ENCODE data around the gene CDCA5. TPM values are rescaled to one million over a fixed set of nuclear protein-coding genes. Genes with fewer than 3 reads are reported as not detected.

The CDCA5 gene
- total and polyA plus RNA-seq, 5 donors, result 0.22 to 1.6 (median 0.99) TPM

GRCh38 chr11:65111744-65112545 is 28.1 kb upstream of the CDCA5 start, which contains the start of gene TM7SF2:
Gene TM7SF2 (plus strand): TSS chr11:65111872. CDS start chr11:65112016, 144 bp downstream.
- no peaks in the 10 kb centered on the region for H3K4me1 ChIP-seq (ENCODE audit: control insufficient read depth, insufficient read depth, low read length)
- H3K27ac ChIP-seq (ENCODE audit: low read length), result peak within 1 kb of the TSS; percentile 56
- no peaks in the 10 kb centered on the region for H3K9me3 ChIP-seq (ENCODE audit: control insufficient read depth, low read length)
- no peaks in the 10 kb centered on the region for H3K27me3 ChIP-seq (ENCODE audit: control insufficient read depth, insufficient read depth)
- ATAC-seq (peak; percentile 89), DNase-seq (peak; percentile 97 to 99 (median 98))
- intact Hi-C loops (cut with DNase I), result loop anchor here in 2 of 4 donors (10.0 kb wide), 3 partner anchors 87 to 327 kb away; partner anchors contain the start of genes CDC42BPG (in 1 of the 2) and SNX15 (in 1 of the 2)
- H3K4me3 ChIP-seq (ENCODE audit: low read length), result peak within 1 kb of the TSS; percentile 53
- under 1% methylated on average over 64 of the region's 64 CpGs for WGBS

- no peak overlapping the region for H3K27ac ChIP-seq (ENCODE audit: low read length)
- ATAC-seq, result peak in 1 of 2 donors; percentile 1
- H3K4me3 ChIP-seq (ENCODE audit: low read length), result no peak overlapping the region
- no peaks in the 10 kb centered on the region for H3K4me1 ChIP-seq (ENCODE audit: control insufficient read depth, insufficient read depth, low read length)
- H3K9me3 ChIP-seq (ENCODE audit: control insufficient read depth, low read length), result no peaks in the 10 kb centered on the region
- intact Hi-C loops (cut with DNase I), result loop anchor here in 2 of 4 donors (10.0 kb wide), 3 partner anchors 86 to 326 kb away; partner anchors contain the start of genes CDC42BPG (in 1 of the 2) and SNX15 (in 1 of the 2)
- no peak for DNase-seq
- H3K27me3 ChIP-seq (ENCODE audit: control insufficient read depth, insufficient read depth), result no peaks in the 10 kb centered on the region
- WGBS, result 63% methylated on average over 31 of the region's 31 CpGs
Measured at GRCh38 chr11:65111159-65111743, 27.4 kb upstream of the CDCA5 start.

- WGBS, result 13% methylated on average over 18 of the region's 18 CpGs
- intact Hi-C loops (cut with DNase I), result loop anchor here in 2 of 4 donors (10.0 kb wide), 3 partner anchors 86 to 326 kb away; partner anchors contain the start of genes CDC42BPG (in 1 of the 2) and SNX15 (in 1 of the 2)
- H3K4me1 ChIP-seq (ENCODE audit: control insufficient read depth, insufficient read depth, low read length), result no peaks in the 10 kb centered on the region
Measured at GRCh38 chr11:65110354-65110861, 26.6 kb upstream of the CDCA5 start.

GRCh38 chr11:65109231-65110198 is 25.7 kb upstream of the CDCA5 start:
- H3K4me1 ChIP-seq (ENCODE audit: control insufficient read depth, insufficient read depth, low read length), result no peaks in the 10 kb centered on the region
- WGBS, result 87% methylated on average over 36 of the region's 36 CpGs
- DNase-seq (peak in 2 of 3 donors; percentile 60 to 62), ATAC-seq (no peak)
- intact Hi-C loops (cut with DNase I), result loop anchor here in 2 of 4 donors (10.0 kb wide), 3 partner anchors 85 to 325 kb away; partner anchors contain the start of genes CDC42BPG (in 1 of the 2) and SNX15 (in 1 of the 2)
- no peaks in the 10 kb centered on the region for H3K27me3 ChIP-seq (ENCODE audit: control insufficient read depth, insufficient read depth)
- H3K4me3 ChIP-seq (ENCODE audit: low read length), result no peak overlapping the region
- H3K27ac ChIP-seq (ENCODE audit: low read length), result no peak overlapping the region
- H3K9me3 ChIP-seq (ENCODE audit: control insufficient read depth, low read length), result no peaks in the 10 kb centered on the region

More at GRCh38 chr11:65110354-65110861, 26.6 kb upstream of the CDCA5 start:
- no peak overlapping the region for H3K27ac ChIP-seq (ENCODE audit: low read length)
- no peaks in the 10 kb centered on the region for H3K27me3 ChIP-seq (ENCODE audit: control insufficient read depth, insufficient read depth)
- H3K4me3 ChIP-seq (ENCODE audit: low read length), result no peak overlapping the region
- no peaks in the 10 kb centered on the region for H3K9me3 ChIP-seq (ENCODE audit: control insufficient read depth, low read length)
- peak; percentile 25 to 39 for ATAC-seq
- DNase-seq, result peak; percentile 82 to 94 (median 92)

- ATAC-seq (no peak), DNase-seq (peak in 2 of 3 donors; percentile 22 to 61)
- WGBS, result 90% methylated on average over 38 of the region's 38 CpGs
- Histone ChIP-seq H3K27me3 (ENCODE audit: control insufficient read depth, insufficient read depth) (no peaks in the 10 kb centered on the region), H3K4me1 (ENCODE audit: control insufficient read depth, insufficient read depth, low read length) (no peaks in the 10 kb centered on the region), H3K27ac (ENCODE audit: low read length) (no peak overlapping the region), H3K4me3 (ENCODE audit: low read length) (no peak overlapping the region), H3K9me3 (ENCODE audit: control insufficient read depth, low read length) (no peaks in the 10 kb centered on the region)
- intact Hi-C loops (cut with DNase I), result no loop called here
Measured at GRCh38 chr11:65108469-65109123, 24.8 kb upstream of the CDCA5 start.

GRCh38 chr11:65107751-65108468 is 24.1 kb upstream of the CDCA5 start:
- 95% methylated on average over 52 of the region's 52 CpGs for WGBS
- H3K9me3 ChIP-seq (ENCODE audit: control insufficient read depth, low read length), result no peaks in the 10 kb centered on the region
- intact Hi-C loops (cut with DNase I), result no loop called here
- ATAC-seq, result no peak
- no peaks in the 10 kb centered on the region for H3K27me3 ChIP-seq (ENCODE audit: control insufficient read depth, insufficient read depth)
- H3K27ac ChIP-seq (ENCODE audit: low read length), result no peak overlapping the region
- no peak overlapping the region for H3K4me3 ChIP-seq (ENCODE audit: low read length)
- peak in 2 of 3 donors; percentile 61 to 62 for DNase-seq
- H3K4me1 ChIP-seq (ENCODE audit: control insufficient read depth, insufficient read depth, low read length), result peaks cover 2% of the 10 kb centered on the region

- Histone ChIP-seq H3K27ac (ENCODE audit: low read length) (no peak overlapping the region), H3K9me3 (ENCODE audit: control insufficient read depth, low read length) (no peaks in the 10 kb centered on the region), H3K4me1 (ENCODE audit: control insufficient read depth, insufficient read depth, low read length) (peaks cover 7% of the 10 kb centered on the region), H3K27me3 (ENCODE audit: control insufficient read depth, insufficient read depth) (no peaks in the 10 kb centered on the region), H3K4me3 (ENCODE audit: low read length) (no peak overlapping the region)
- WGBS, result 94% methylated on average over 15 of the region's 15 CpGs
- intact Hi-C loops (cut with DNase I), result no loop called here
- DNase-seq, result peak in 1 of 3 donors; percentile 33
- no peak for ATAC-seq
Measured at GRCh38 chr11:65107078-65107477, 23.2 kb upstream of the CDCA5 start.

- H3K27ac ChIP-seq (ENCODE audit: low read length), result peak overlapping the region; percentile 65
Measured at GRCh38 chr11:65104628-65105027, 20.8 kb upstream of the CDCA5 start.

GRCh38 chr11:65103476-65103875 is 19.6 kb upstream of the CDCA5 start:
- DNase-seq (no peak), ATAC-seq (no peak)
- Histone ChIP-seq H3K27me3 (ENCODE audit: control insufficient read depth, insufficient read depth) (no peaks in the 10 kb centered on the region), H3K9me3 (ENCODE audit: control insufficient read depth, low read length) (no peaks in the 10 kb centered on the region), H3K4me1 (ENCODE audit: control insufficient read depth, insufficient read depth, low read length) (peaks cover 9% of the 10 kb centered on the region), H3K27ac (ENCODE audit: low read length) (peak overlapping the region; percentile 76), H3K4me3 (ENCODE audit: low read length) (no peak overlapping the region)
- intact Hi-C loops (cut with DNase I), result no loop called here

More at GRCh38 chr11:65104628-65105027, 20.8 kb upstream of the CDCA5 start:
- intact Hi-C loops (cut with DNase I), result no loop called here
- peak in 1 of 3 donors; percentile 65 for DNase-seq
- H3K9me3 ChIP-seq (ENCODE audit: control insufficient read depth, low read length), result no peaks in the 10 kb centered on the region
- H3K4me3 ChIP-seq (ENCODE audit: low read length), result no peak overlapping the region
- ATAC-seq, result no peak
- 67% methylated on average over 4 of the region's 4 CpGs for WGBS
- H3K4me1 ChIP-seq (ENCODE audit: control insufficient read depth, insufficient read depth, low read length), result peaks cover 9% of the 10 kb centered on the region
- no peaks in the 10 kb centered on the region for H3K27me3 ChIP-seq (ENCODE audit: control insufficient read depth, insufficient read depth)

Measured in right cardiac atrium (tissue), 5 donors.